GM23248 (cell line): Measurements from ENCODE around the gene APOE.

Source experiments
- EZH2 ChIP-seq: fragments of 200-600 bp; sonication (generic); IDR thresholded peaks from 2 replicates; pipeline ENCODE4 v1.6.1; 2018; ENCODE audit warnings: antibody characterized with exemption, mild to moderate bottlenecking; ENCODE audit not compliant: insufficient read depth, poor library complexity, severe bottlenecking
- EZH2phosphoT487 ChIP-seq: fragments of 200-600 bp; sonication (generic); IDR thresholded peaks from 2 replicates; pipeline ENCODE4 v1.6.1; 2018; ENCODE audit warnings: antibody characterized with exemption, moderate library complexity, mild to moderate bottlenecking, low read depth; ENCODE audit not compliant: insufficient read depth

DNA sequence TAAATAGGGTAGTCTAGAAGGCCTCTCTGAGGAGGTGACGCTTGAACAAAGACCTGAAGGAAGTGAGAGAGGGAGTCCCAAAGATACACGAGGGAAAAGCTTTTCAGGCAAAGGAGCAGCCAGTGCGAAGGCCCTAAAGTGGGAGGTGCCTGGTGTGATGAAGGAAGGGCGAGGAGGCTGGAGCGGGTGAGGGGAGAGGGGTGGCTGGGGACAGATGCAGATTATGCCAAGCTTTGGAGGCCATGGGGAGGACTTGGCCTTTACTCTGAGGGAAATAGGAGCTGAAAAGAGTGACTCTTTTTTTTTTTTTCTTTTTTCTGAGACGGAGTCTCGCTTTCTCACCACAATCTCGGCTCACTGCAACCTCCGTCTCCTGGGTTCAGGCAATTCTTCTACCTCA, 52.5 kb downstream of the APOE start:
- TF ChIP-seq EZH2 (no peak), EZH2phosphoT487 (no peak)
